Measurements from ENCODE around the gene COPS3. TPM values are rescaled to one million over a fixed set of nuclear protein-coding genes. Genes with fewer than 3 reads are reported as not detected.

Gene COPS3
- total and polyA plus RNA-seq, 9 of the 15 experiments (the other 6 are each of a cell fraction or from before 2014, with no cell fraction given) = 92.4 to 295 (median 167) TPM

DNA sequence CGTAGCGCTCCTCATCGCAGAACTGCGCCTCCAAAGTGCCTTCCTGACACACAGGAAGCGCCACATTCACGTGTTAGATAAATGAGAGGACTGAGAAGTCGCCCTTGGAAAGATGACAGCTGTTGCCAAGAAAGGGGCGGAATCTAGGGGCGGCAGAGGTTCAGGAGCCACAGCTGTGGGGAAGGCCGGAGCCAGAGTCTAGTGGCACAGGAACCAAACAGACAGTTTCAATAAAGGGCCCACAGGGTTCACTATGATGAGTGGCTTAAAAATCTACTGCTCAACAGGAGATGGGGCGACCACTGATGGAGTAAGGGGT, 48.8 kb downstream of the COPS3 start:
- Histone ChIP-seq H3K4me2 (ENCODE audit: insufficient read depth, low read length) (no peak overlapping the region), H4K20me1 (replicated peaks; ENCODE audit: control insufficient read depth, insufficient read depth, low read length) (peaks cover 17% of the 10 kb centered on the region), H3K4me3 (no peak overlapping the region), H3K9me1 (ENCODE audit: control insufficient read depth, insufficient read depth, low read length) (peaks cover 2% of the 10 kb centered on the region), H3K27me3 (ENCODE audit: control insufficient read depth in 2 of 2, insufficient read depth in 2 of 2, low read length in 2 of 2) (no peaks in the 10 kb centered on the region), H3K36me3 (ENCODE audit: control insufficient read depth, insufficient read depth, low read length) (peaks cover 56% of the 10 kb centered on the region), H3K27ac (ENCODE audit: extremely low read depth, low read depth, low read length) (no peak overlapping the region), H3K4me1 (replicated peaks in 1 of 2; ENCODE audit: control insufficient read depth in 2 of 2, insufficient read depth in 2 of 2, low read length in 2 of 2) (peaks cover 8 to 11% of the 10 kb centered on the region in 2 experiments; a peak in 4 of 5 replicates), H2AFZ (ENCODE audit: low read depth, low read length) (no peak overlapping the region), H3K79me2 (ENCODE audit: control insufficient read depth, insufficient read depth, low read length) (peaks cover 41% of the 10 kb centered on the region), H3K9me3 (replicated peaks; ENCODE audit: control insufficient read depth, insufficient read depth, low read depth, low read length) (no peaks in the 10 kb centered on the region), H3K9ac (ENCODE audit: insufficient read depth in 1 of 2, low read depth in 2 of 2, low read length in 2 of 2) (no peak overlapping the region)
- ChIA-PET POLR2A (interaction anchor here (1.0 kb wide), 1 partner anchor 48 kb away, joined by 3 read pairs; no protein-coding TSS in a partner anchor), CTCF (ENCODE audit: low intra/inter-chr PET ratio) (no interaction called here)
- FAIRE-seq (no peak), DNase-seq (ENCODE audit: extremely low read depth in 1 of 4, low spot score in 3 of 4) (no peak), ATAC-seq (no peak)
- BruUV-seq (replicated peaks) = no TSS peak
- intact Hi-C loops (cut with micrococcal nuclease) (no loop called here), in situ Hi-C loops (cut with MboI) (no loop called here)
- WGBS (ENCODE audit: insufficient coverage, low coverage, missing lambda C conversion rate) = 94% methylated on average over 3 of the region's 11 CpGs
- TF ChIP-seq CXXC5 (CRISPR knock-in tag; IDR thresholded peaks at IDR 0.05) (no peak), ILF3 (IDR thresholded peaks at IDR 0.05; ENCODE audit: borderline replicate concordance) (no peak), SMARCA4 (IDR thresholded peaks at IDR 0.05) (no peak), ZNF57 (CRISPR knock-in tag; IDR thresholded peaks at IDR 0.05) (no peak), SAFB (IDR thresholded peaks at IDR 0.05; ENCODE audit: borderline replicate concordance, low read depth, low read length) (no peak), HLTF (IDR thresholded peaks at IDR 0.05) (no peak), ZBTB8A (IDR thresholded peaks at IDR 0.05; ENCODE audit: partially characterized antibody) (no peak), ETV6 (IDR thresholded peaks at IDR 0.05; ENCODE audit: borderline replicate concordance in 1 of 2, low read depth in 2 of 2, low read length in 1 of 2) (no peak), ETV6 (CRISPR knock-in tag; IDR thresholded peaks at IDR 0.05; ENCODE audit: borderline replicate concordance) (no peak), KDM2B (CRISPR knock-in tag; IDR thresholded peaks at IDR 0.05) (no peak), MXD1 (CRISPR knock-in tag; IDR thresholded peaks at IDR 0.05; ENCODE audit: borderline replicate concordance, poor library complexity, severe bottlenecking) (no peak), RBM17 (IDR thresholded peaks at IDR 0.05; ENCODE audit: borderline replicate concordance, low read depth, low read length) (no peak)
- TF ChIP-seq, protein P1, sequence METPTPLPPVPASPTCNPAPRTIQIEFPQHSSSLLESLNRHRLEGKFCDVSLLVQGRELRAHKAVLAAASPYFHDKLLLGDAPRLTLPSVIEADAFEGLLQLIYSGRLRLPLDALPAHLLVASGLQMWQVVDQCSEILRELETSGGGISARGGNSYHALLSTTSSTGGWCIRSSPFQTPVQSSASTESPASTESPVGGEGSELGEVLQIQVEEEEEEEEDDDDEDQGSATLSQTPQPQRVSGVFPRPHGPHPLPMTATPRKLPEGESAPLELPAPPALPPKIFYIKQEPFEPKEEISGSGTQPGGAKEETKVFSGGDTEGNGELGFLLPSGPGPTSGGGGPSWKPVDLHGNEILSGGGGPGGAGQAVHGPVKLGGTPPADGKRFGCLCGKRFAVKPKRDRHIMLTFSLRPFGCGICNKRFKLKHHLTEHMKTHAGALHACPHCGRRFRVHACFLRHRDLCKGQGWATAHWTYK (CRISPR knock-in tag; IDR thresholded peaks at IDR 0.05) = no peak
- TF ChIP-seq, protein P2, sequence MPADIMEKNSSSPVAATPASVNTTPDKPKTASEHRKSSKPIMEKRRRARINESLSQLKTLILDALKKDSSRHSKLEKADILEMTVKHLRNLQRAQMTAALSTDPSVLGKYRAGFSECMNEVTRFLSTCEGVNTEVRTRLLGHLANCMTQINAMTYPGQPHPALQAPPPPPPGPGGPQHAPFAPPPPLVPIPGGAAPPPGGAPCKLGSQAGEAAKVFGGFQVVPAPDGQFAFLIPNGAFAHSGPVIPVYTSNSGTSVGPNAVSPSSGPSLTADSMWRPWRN (IDR thresholded peaks at IDR 0.05; ENCODE audit: low read depth) = no peak
- TF ChIP-seq, protein P3, sequence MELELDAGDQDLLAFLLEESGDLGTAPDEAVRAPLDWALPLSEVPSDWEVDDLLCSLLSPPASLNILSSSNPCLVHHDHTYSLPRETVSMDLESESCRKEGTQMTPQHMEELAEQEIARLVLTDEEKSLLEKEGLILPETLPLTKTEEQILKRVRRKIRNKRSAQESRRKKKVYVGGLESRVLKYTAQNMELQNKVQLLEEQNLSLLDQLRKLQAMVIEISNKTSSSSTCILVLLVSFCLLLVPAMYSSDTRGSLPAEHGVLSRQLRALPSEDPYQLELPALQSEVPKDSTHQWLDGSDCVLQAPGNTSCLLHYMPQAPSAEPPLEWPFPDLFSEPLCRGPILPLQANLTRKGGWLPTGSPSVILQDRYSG (tag; conservative IDR thresholded peaks at IDR 0.05; ENCODE audit: low read depth) = no peak
- TF ChIP-seq, protein P4, sequence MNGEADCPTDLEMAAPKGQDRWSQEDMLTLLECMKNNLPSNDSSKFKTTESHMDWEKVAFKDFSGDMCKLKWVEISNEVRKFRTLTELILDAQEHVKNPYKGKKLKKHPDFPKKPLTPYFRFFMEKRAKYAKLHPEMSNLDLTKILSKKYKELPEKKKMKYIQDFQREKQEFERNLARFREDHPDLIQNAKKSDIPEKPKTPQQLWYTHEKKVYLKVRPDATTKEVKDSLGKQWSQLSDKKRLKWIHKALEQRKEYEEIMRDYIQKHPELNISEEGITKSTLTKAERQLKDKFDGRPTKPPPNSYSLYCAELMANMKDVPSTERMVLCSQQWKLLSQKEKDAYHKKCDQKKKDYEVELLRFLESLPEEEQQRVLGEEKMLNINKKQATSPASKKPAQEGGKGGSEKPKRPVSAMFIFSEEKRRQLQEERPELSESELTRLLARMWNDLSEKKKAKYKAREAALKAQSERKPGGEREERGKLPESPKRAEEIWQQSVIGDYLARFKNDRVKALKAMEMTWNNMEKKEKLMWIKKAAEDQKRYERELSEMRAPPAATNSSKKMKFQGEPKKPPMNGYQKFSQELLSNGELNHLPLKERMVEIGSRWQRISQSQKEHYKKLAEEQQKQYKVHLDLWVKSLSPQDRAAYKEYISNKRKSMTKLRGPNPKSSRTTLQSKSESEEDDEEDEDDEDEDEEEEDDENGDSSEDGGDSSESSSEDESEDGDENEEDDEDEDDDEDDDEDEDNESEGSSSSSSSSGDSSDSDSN (IDR thresholded peaks at IDR 0.05; ENCODE audit: borderline replicate concordance in 1 of 2, low read depth in 2 of 2, low read length in 2 of 2) = no peak
- TF ChIP-seq, protein P5, sequence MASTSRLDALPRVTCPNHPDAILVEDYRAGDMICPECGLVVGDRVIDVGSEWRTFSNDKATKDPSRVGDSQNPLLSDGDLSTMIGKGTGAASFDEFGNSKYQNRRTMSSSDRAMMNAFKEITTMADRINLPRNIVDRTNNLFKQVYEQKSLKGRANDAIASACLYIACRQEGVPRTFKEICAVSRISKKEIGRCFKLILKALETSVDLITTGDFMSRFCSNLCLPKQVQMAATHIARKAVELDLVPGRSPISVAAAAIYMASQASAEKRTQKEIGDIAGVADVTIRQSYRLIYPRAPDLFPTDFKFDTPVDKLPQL (IDR thresholded peaks at IDR 0.05; ENCODE audit: extremely low read depth, insufficient read length) = no peak

Data from K562 (cell line).